GM19468 (cell line): ENCODE data around the gene YPEL2.
"Not testable (repeated sequence)": the region's sequence is repeated elsewhere in the genome, so short reads cannot be mapped to it uniquely, and the experiment has no call there.

Source experiments
- ATAC-seq: cut with Tn5 transposase; IDR thresholded peaks from one replicate; pipeline ENCODE4 v1.9.1; 2021; ENCODE audit warnings: mild to moderate bottlenecking, moderate library complexity, moderate number of reproducible peaks; ENCODE audit not compliant: unreplicated experiment; ENCODE audit errors: extremely low read depth

YPEL2 gene

GRCh38 chr17:59399914-59400313, 68.5 kb downstream of the YPEL2 start:
- ATAC-seq = no peak

- no peak for ATAC-seq
These were observed 69.4 kb downstream of the YPEL2 start for GRCh38 chr17:59400858-59401257.

- ATAC-seq = no peak
These were observed 69.8 kb downstream of the YPEL2 start for GRCh38 chr17:59401274-59401673.

GRCh38 chr17:59401725-59402124, 70.3 kb downstream of the YPEL2 start:
- ATAC-seq = no peak

GRCh38 chr17:59402760-59403159, 71.3 kb downstream of the YPEL2 start:
- no peak for ATAC-seq

- no peak for ATAC-seq
These were observed 73.0 kb downstream of the YPEL2 start for GRCh38 chr17:59404471-59404870.

- ATAC-seq = no peak
These were observed 74.7 kb downstream of the YPEL2 start for GRCh38 chr17:59405944-59406705.

- ATAC-seq = no peak
These were observed 75.4 kb downstream of the YPEL2 start for GRCh38 chr17:59406808-59407381.

- ATAC-seq = no peak
These were observed 78.0 kb downstream of the YPEL2 start for GRCh38 chr17:59409336-59410048.

GRCh38 chr17:59410049-59410437, 78.6 kb downstream of the YPEL2 start:
- no peak for ATAC-seq

- not testable (repeated sequence) for ATAC-seq
These were observed 81.0 kb downstream of the YPEL2 start for GRCh38 chr17:59412431-59412830.

GRCh38 chr17:59413014-59413766, 81.7 kb downstream of the YPEL2 start:
- ATAC-seq = no peak

- ATAC-seq = no peak
These were observed 83.9 kb downstream of the YPEL2 start for GRCh38 chr17:59415397-59415796.

GRCh38 chr17:59416184-59416583, 84.7 kb downstream of the YPEL2 start:
- ATAC-seq = no peak

GRCh38 chr17:59417452-59417851, 86.0 kb downstream of the YPEL2 start:
- no peak for ATAC-seq

- no peak for ATAC-seq
These were observed 87.3 kb downstream of the YPEL2 start for GRCh38 chr17:59418732-59419166.

GRCh38 chr17:59420901-59421300, 89.4 kb downstream of the YPEL2 start:
- no peak for ATAC-seq

GRCh38 chr17:59421722-59422121, 90.3 kb downstream of the YPEL2 start:
- no peak for ATAC-seq

- ATAC-seq = no peak
These were observed 91.8 kb downstream of the YPEL2 start for GRCh38 chr17:59423137-59423724.

GRCh38 chr17:59423903-59424302, 92.4 kb downstream of the YPEL2 start:
- no peak for ATAC-seq
